ENCODE data around the gene MIGA2.

- TF ChIP-seq POLR2A (IDR thresholded peaks at IDR 0.05) (no peak), CTCF (IDR thresholded peaks at IDR 0.05) (no peak)
These were observed 58.2 kb downstream of the MIGA2 start for GRCh38 chr9:129094387-129095169.
